ENCODE results near the gene MAP2K5.
A peak's percentile ranks its signal among the peaks of the same experiment; 100 is the strongest.
"Not testable (repeated sequence)": the region's sequence is repeated elsewhere in the genome, so short reads cannot be mapped to it uniquely, and the experiment has no call there.

Gene MAP2K5

GRCh38 chr15:67615131-67615534, 72.6 kb downstream of the MAP2K5 start:
- CTCF ChIA-PET = interaction anchor here (0.6 kb wide), 1 partner anchor 1234 kb away, joined by 4 read pairs; no protein-coding TSS in a partner anchor
- H3K4me3 ChIP-seq (ENCODE audit: low read depth, low read length); H3K9me3 ChIP-seq (ENCODE audit: control insufficient read depth, insufficient read depth, low read depth, low read length); POLR2A ChIA-PET; H3K27ac ChIP-seq (ENCODE audit: extremely low read depth, low read depth, low read length); H3K4me1 ChIP-seq (ENCODE audit: control insufficient read depth, insufficient read depth, low read length); H3K36me3 ChIP-seq (ENCODE audit: control insufficient read depth in 2 of 2, insufficient read depth in 1 of 2, low read length in 2 of 2): not testable (repeated sequence)
- TF ChIP-seq, protein P1, sequence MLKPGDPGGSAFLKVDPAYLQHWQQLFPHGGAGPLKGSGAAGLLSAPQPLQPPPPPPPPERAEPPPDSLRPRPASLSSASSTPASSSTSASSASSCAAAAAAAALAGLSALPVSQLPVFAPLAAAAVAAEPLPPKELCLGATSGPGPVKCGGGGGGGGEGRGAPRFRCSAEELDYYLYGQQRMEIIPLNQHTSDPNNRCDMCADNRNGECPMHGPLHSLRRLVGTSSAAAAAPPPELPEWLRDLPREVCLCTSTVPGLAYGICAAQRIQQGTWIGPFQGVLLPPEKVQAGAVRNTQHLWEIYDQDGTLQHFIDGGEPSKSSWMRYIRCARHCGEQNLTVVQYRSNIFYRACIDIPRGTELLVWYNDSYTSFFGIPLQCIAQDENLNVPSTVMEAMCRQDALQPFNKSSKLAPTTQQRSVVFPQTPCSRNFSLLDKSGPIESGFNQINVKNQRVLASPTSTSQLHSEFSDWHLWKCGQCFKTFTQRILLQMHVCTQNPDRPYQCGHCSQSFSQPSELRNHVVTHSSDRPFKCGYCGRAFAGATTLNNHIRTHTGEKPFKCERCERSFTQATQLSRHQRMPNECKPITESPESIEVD (tag by site-specific recombination; IDR thresholded peaks at IDR 0.05) = peak; percentile 91
- TF ChIP-seq, protein P2, sequence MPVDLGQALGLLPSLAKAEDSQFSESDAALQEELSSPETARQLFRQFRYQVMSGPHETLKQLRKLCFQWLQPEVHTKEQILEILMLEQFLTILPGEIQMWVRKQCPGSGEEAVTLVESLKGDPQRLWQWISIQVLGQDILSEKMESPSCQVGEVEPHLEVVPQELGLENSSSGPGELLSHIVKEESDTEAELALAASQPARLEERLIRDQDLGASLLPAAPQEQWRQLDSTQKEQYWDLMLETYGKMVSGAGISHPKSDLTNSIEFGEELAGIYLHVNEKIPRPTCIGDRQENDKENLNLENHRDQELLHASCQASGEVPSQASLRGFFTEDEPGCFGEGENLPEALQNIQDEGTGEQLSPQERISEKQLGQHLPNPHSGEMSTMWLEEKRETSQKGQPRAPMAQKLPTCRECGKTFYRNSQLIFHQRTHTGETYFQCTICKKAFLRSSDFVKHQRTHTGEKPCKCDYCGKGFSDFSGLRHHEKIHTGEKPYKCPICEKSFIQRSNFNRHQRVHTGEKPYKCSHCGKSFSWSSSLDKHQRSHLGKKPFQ (tag by site-specific recombination; IDR thresholded peaks at IDR 0.05) = peak; percentile 62; the same call in 1 of the 2 replicates
- peak; percentile 69 for TF ChIP-seq ZBTB17 (tag by site-specific recombination; IDR thresholded peaks at IDR 0.05)
- 0 out of 2 replicates have a peak, but pooled peaks have one; percentile 49 for TF ChIP-seq BCL6B (tag by site-specific recombination; IDR thresholded peaks at IDR 0.05)
- peak; percentile 27; the same call in 1 of the 2 replicates for TF ChIP-seq FEZF1 (tag by site-specific recombination; IDR thresholded peaks at IDR 0.05)
- peak; percentile 78 for TF ChIP-seq OSR2 (tag by site-specific recombination; IDR thresholded peaks at IDR 0.05)
- TF ChIP-seq SP7 (tag by site-specific recombination; IDR thresholded peaks at IDR 0.05) = peak; percentile 94
- 0 out of 2 replicates have a peak, but pooled peaks have one; percentile 27 for TF ChIP-seq ZBTB7A (tag by site-specific recombination; IDR thresholded peaks at IDR 0.05; ENCODE audit: low read depth)
- 0 out of 2 replicates have a peak, but pooled peaks have one; percentile 15 for TF ChIP-seq ZXDB (tag by site-specific recombination; IDR thresholded peaks at IDR 0.05)
- TF ChIP-seq YY2 (tag by site-specific recombination; IDR thresholded peaks at IDR 0.05) = peak; percentile 40; the same call in 1 of the 2 replicates

- H3K9me3 ChIP-seq (ENCODE audit: control insufficient read depth, insufficient read depth, low read depth, low read length) = no peaks in the 10 kb centered on the region
- H3K36me3 ChIP-seq (ENCODE audit: control insufficient read depth in 2 of 2, insufficient read depth in 1 of 2, low read length in 2 of 2) = no peaks in the 10 kb centered on the region
- H3K4me1 ChIP-seq (ENCODE audit: control insufficient read depth, insufficient read depth, low read length) = peaks cover 3% of the 10 kb centered on the region; the same call in 1 of the 2 replicates
- ChIA-PET CTCF (no interaction called here), POLR2A (no interaction called here)
- H3K27ac ChIP-seq (ENCODE audit: extremely low read depth, low read depth, low read length) = no peak overlapping the region
- H3K4me3 ChIP-seq (ENCODE audit: low read depth, low read length) = no peak overlapping the region
- TF ChIP-seq ZNF571 (tag by site-specific recombination; IDR thresholded peaks at IDR 0.05) = no peak
- TF ChIP-seq YY1 (tag by site-specific recombination; IDR thresholded peaks at IDR 0.05) = no peak
- no peak for TF ChIP-seq ZNF416 (tag by site-specific recombination; IDR thresholded peaks at IDR 0.05)
- no peak for TF ChIP-seq ZNF585B (tag by site-specific recombination; IDR thresholded peaks at IDR 0.05)
- TF ChIP-seq ZNF670 (tag by site-specific recombination; IDR thresholded peaks at IDR 0.05; ENCODE audit: low read depth) = no peak
- no peak for TF ChIP-seq ZNF530 (tag by site-specific recombination; IDR thresholded peaks at IDR 0.05; ENCODE audit: low read depth)
These were observed 75.8 kb downstream of the MAP2K5 start for GRCh38 chr15:67618297-67618696.

- Histone ChIP-seq H3K36me3 (ENCODE audit: control insufficient read depth in 2 of 2, insufficient read depth in 1 of 2, low read length in 2 of 2) (peaks cover 0 to 9% of the 10 kb centered on the region in 2 experiments; a peak in 1 of 3 replicates), H3K4me3 (ENCODE audit: low read depth, low read length) (no peak overlapping the region), H3K27ac (ENCODE audit: extremely low read depth, low read depth, low read length) (no peak overlapping the region), H3K4me1 (ENCODE audit: control insufficient read depth, insufficient read depth, low read length) (no peaks in the 10 kb centered on the region), H3K9me3 (ENCODE audit: control insufficient read depth, insufficient read depth, low read depth, low read length) (no peaks in the 10 kb centered on the region)
- CTCF ChIA-PET = no interaction called here
- TF ChIP-seq ZNF623 (tag by site-specific recombination; IDR thresholded peaks at IDR 0.05) (peak; percentile 92), ZNF610 (tag by site-specific recombination; IDR thresholded peaks at IDR 0.05; ENCODE audit: borderline replicate concordance) (no peak)
- POLR2A ChIA-PET = no interaction called here
These were observed 79.6 kb downstream of the MAP2K5 start for GRCh38 chr15:67622110-67622509.
